GM15510 (cell line): ENCODE measurements around the gene TEX55.

Experiments
- POLR2A ChIP-seq: IDR thresholded peaks from 3 replicates; pipeline ENCODE4 v1.6.1; 2011; ENCODE audit warnings: borderline replicate concordance; ENCODE audit not compliant: insufficient read length; ENCODE audit errors: extremely low read depth

Gene TEX55

DNA sequence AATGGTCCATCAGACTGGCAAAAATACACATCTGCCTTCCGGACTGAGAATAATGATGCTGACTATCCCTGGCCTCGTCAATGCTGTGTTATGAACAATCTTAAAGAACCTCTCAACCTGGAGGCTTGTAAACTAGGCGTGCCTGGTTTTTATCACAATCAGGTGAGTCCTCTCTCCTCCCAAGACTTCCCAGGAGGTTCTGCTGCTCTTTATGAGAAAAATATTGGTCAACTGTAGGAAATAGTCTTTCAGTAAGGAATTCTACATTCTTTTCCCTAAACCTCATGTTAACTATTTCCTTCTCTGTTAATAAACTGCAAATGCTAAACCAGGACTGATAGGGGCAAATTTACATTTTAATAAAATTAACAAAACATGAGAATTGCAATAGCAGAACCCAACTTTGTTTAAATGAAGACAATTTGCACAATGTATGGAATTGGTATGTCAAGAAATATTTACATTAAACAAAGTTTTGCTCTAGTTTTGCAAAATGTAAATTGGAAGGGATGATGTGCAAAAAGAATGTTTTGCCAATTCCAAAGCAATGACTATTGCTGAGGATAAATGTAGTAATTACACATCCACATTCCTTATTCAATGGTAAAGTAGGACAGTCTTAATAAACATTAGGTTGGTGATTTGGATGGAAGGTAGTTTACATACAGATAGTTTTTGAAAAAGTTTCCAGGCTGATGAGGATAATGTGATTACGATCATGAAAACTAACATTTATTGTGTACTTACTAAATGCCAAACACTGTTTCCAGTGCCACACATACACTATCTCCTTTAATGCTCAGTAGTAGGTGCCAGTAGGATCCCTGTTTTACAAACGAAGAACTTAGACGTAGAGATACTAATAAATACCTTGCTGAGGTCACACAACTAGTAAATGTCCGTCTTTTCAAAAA, 48.5 kb downstream of the TEX55 start:
- TF ChIP-seq POLR2A = no peak

GRCh38 chr3:119195151-119195476, 49.1 kb downstream of the TEX55 start:
- TF ChIP-seq POLR2A = no peak

DNA sequence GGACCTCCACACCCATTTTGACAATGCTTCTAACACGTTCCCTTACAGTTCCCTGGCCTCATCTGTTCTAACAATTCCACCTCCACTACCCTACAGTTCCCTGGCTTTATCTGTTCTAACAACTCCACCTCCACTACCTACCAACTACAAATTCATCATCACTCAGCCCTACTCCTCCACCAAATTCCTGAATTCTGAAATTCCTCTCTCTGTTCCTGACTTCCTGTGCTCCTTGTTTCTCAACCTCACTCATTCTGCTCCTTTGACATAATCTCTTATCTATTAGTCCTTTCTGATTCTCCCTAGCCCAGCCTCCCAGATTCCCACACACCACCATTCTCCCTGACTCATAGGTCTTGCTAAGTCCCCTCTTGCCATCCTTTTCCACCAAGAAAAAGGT, 49.9 kb downstream of the TEX55 start:
- TF ChIP-seq POLR2A = no peak
